H1 (cell line): ENCODE results near the gene C22orf39. TPM values are rescaled to one million over a fixed set of nuclear protein-coding genes. Genes with fewer than 3 reads are reported as not detected.

Experiments used
- CTCF ChIA-PET: fragments of 300-600 bp; sonication (Branson Sonifier 250); formaldehyde crosslinking; loops from one replicate; lab custom pipeline; 2021; ENCODE audit not compliant: partially characterized antibody; lab: Charles Lee
- POLR2A ChIA-PET: fragments of 300-600 bp; sonication (Branson Sonifier 250); formaldehyde crosslinking; loops from one replicate; lab custom pipeline; 2021; ENCODE audit warnings: inconsistent platforms; ENCODE audit not compliant: partially characterized antibody; lab: Charles Lee
- DNase-seq, 2 experiments: peaks; one replicate each; pipeline versions ENCODE4 v3.0.0 to v3.0.0-alpha.2; 2010 to 2022; ENCODE audit warnings: low spot score in 2 of 2, low read depth in 1 of 2, mixed read lengths in 1 of 2
- FAIRE-seq: peaks from 2 replicates; lab custom pipeline; 2011; peaks lifted over from hg19 to GRCh38; lab: Jason Lieb, UNC
- H2AFZ ChIP-seq: 2 replicates; pipeline ENCODE4 v1.8.1; 2012; ENCODE audit warnings: low read length, inconsistent platforms
- H2AK5ac ChIP-seq: 2 replicates; pipeline ENCODE4 v1.6.1; 2013; ENCODE audit warnings: low read depth, low read length
- H2BK120ac ChIP-seq: replicated peaks from 2 replicates; pipeline ENCODE3; 2013; ENCODE audit warnings: low read depth, low read length, inconsistent platforms
- H2BK12ac ChIP-seq: 2 replicates; pipeline ENCODE4 v1.6.1; 2013; ENCODE audit warnings: low read depth, low read length
- H2BK15ac ChIP-seq: 2 replicates; pipeline ENCODE4 v1.6.1; 2013; ENCODE audit warnings: low read length
- H2BK20ac ChIP-seq: 2 replicates; pipeline ENCODE4 v1.6.1; 2013; ENCODE audit warnings: low read length
- H2BK5ac ChIP-seq: 2 replicates; pipeline ENCODE4 v1.6.1; 2013; ENCODE audit warnings: low read depth, low read length
- H3K14ac ChIP-seq: 2 replicates; pipeline ENCODE4 v1.6.1; 2013; ENCODE audit warnings: inconsistent platforms; ENCODE audit not compliant: insufficient read length
- H3K18ac ChIP-seq: 2 replicates; pipeline ENCODE4 v1.6.1; 2013; ENCODE audit warnings: low read length; ENCODE audit errors: extremely low read depth
- H3K23ac ChIP-seq: 2 replicates; pipeline ENCODE4 v1.6.1; 2013; ENCODE audit warnings: inconsistent platforms; ENCODE audit not compliant: insufficient read length
- H3K23me2 ChIP-seq: 2 replicates; pipeline ENCODE4 v1.6.1; 2013; ENCODE audit warnings: low read depth, low read length
- H3K27ac ChIP-seq: 2 replicates; pipeline ENCODE4 v1.6.1; 2011; ENCODE audit warnings: low read depth, low read length, inconsistent platforms
- H3K27me3 ChIP-seq, 4 experiments: replicated peaks in 1 of 4; 1 replicate in 1 of 4; 2 replicates in 3 of 4; pipeline versions ENCODE4 v1.6.1 to v1.8.1; 2011 to 2013; ENCODE audit warnings: low read length in 3 of 4, mild to moderate bottlenecking in 3 of 4, inconsistent platforms in 2 of 4, mixed read lengths in 2 of 4, moderate library complexity in 1 of 4; ENCODE audit not compliant: control insufficient read depth in 3 of 4, insufficient read depth in 3 of 4; ENCODE audit errors: extremely low read depth in 1 of 4
- H3K36me3 ChIP-seq, 4 experiments: 2 replicates each; pipeline versions ENCODE4 v1.6.1 to v1.8.1; 2011 to 2013; ENCODE audit warnings: mild to moderate bottlenecking in 4 of 4, low read length in 3 of 4, moderate library complexity in 2 of 4, control low read depth in 1 of 4, inconsistent platforms in 1 of 4; ENCODE audit not compliant: insufficient read depth in 4 of 4, control insufficient read depth in 2 of 4
- H3K4ac ChIP-seq: replicated peaks from 2 replicates; pipeline ENCODE3; 2013; ENCODE audit warnings: low read length, low read depth, mixed read lengths, inconsistent platforms; ENCODE audit not compliant: insufficient read length
- H3K4me1 ChIP-seq, 4 experiments: replicated peaks in 1 of 4; 1 replicate in 1 of 4; 2 replicates in 3 of 4; pipeline versions ENCODE4 v1.6.1 to v1.8.1; 2011 to 2013; ENCODE audit warnings: low read length in 3 of 4, inconsistent platforms in 2 of 4, mixed read lengths in 1 of 4; ENCODE audit not compliant: insufficient read depth in 4 of 4, control insufficient read depth in 3 of 4
- H3K4me2 ChIP-seq, 2 experiments: 2 replicates each; pipeline versions ENCODE4 v1.6.1 to v1.8.1; 2011 to 2013; ENCODE audit warnings: low read depth in 2 of 2, low read length in 2 of 2, control low read depth in 1 of 2, inconsistent platforms in 1 of 2, mild to moderate bottlenecking in 1 of 2; ENCODE audit not compliant: insufficient read depth in 1 of 2
- H3K4me3 ChIP-seq, 4 experiments: fragments of 200-600, 300-600 bp in 1 of 4; sonication (generic), shearing (Covaris generic), sonication (Bioruptor Twin) in 1 of 4; 2 replicates each; pipeline versions ENCODE4 v1.5.1 to v1.8.1; 2011 to 2016; ENCODE audit warnings: low read length in 4 of 4, low read depth in 3 of 4, control low read depth in 2 of 4, inconsistent platforms in 2 of 4, mild to moderate bottlenecking in 2 of 4, mixed read lengths in 1 of 4, moderate library complexity in 1 of 4; ENCODE audit not compliant: insufficient read depth in 2 of 4; ENCODE audit errors: extremely low read depth in 1 of 4
- H3K56ac ChIP-seq: replicated peaks from 2 replicates; pipeline ENCODE3; 2013; ENCODE audit warnings: low read depth, mild to moderate bottlenecking, mixed read lengths, low read length, inconsistent platforms; ENCODE audit not compliant: insufficient read length
- H3K79me1 ChIP-seq: 2 replicates; pipeline ENCODE4 v1.6.1; 2013; ENCODE audit warnings: low read depth, low read length, control low read depth
- H3K79me2 ChIP-seq, 2 experiments: 2 replicates each; pipeline versions ENCODE4 v1.6.1 to v1.8.1; 2012 to 2013; ENCODE audit warnings: low read length in 2 of 2, mild to moderate bottlenecking in 2 of 2, inconsistent platforms in 1 of 2; ENCODE audit not compliant: insufficient read depth in 2 of 2, control insufficient read depth in 1 of 2
- H3K9ac ChIP-seq, 4 experiments: replicated peaks in 1 of 4; 1 replicate in 1 of 4; 2 replicates in 3 of 4; pipeline versions ENCODE4 v1.6.1 to v1.8.1; 2011 to 2013; ENCODE audit warnings: low read depth in 3 of 4, low read length in 3 of 4, control low read depth in 2 of 4, mild to moderate bottlenecking in 2 of 4, moderate library complexity in 2 of 4, inconsistent platforms in 1 of 4; ENCODE audit errors: extremely low read depth in 1 of 4
- H3K9me3 ChIP-seq, 2 experiments: 2 replicates each; pipeline versions ENCODE4 v1.6.1 to v1.8.1; 2012 to 2013; ENCODE audit warnings: mild to moderate bottlenecking in 2 of 2, moderate library complexity in 2 of 2, control low read depth in 1 of 2, inconsistent platforms in 1 of 2, low read depth in 1 of 2, low read length in 1 of 2, mixed read lengths in 1 of 2; ENCODE audit not compliant: insufficient read depth in 2 of 2
- H4K20me1 ChIP-seq, 2 experiments: replicated peaks in 1 of 2; 2 replicates each; pipeline versions ENCODE3 to v1.8.1; 2011 to 2013; ENCODE audit warnings: inconsistent platforms in 2 of 2, low read length in 2 of 2, mild to moderate bottlenecking in 1 of 2; ENCODE audit not compliant: insufficient read depth in 2 of 2, control insufficient read depth in 1 of 2
- H4K5ac ChIP-seq: 2 replicates; pipeline ENCODE4 v1.6.1; 2013; ENCODE audit warnings: low read length, low read depth, mixed read lengths, inconsistent platforms; ENCODE audit not compliant: insufficient read length
- H4K8ac ChIP-seq: 2 replicates; pipeline ENCODE4 v1.8.0; 2013; ENCODE audit warnings: mild to moderate bottlenecking, moderate library complexity, low read length, inconsistent platforms; ENCODE audit not compliant: insufficient read depth; ENCODE audit errors: extremely low read depth
- H4K91ac ChIP-seq: replicated peaks from 2 replicates; pipeline ENCODE3; 2013; ENCODE audit warnings: low read length, mixed read lengths, inconsistent platforms; ENCODE audit not compliant: insufficient read length
- SIN3A ChIP-seq, 2 experiments: IDR thresholded peaks in 1 of 2; conservative IDR thresholded peaks in 1 of 2; 2 replicates each; pipeline ENCODE4 v1.6.1; 2011 to 2012; ENCODE audit warnings: low read length in 2 of 2, improper control_type of control experiment in 1 of 2, low read depth in 1 of 2, mild to moderate bottlenecking in 1 of 2
- WGBS, 2 experiments: shearing (Covaris generic) in 1 of 2; methylation state at CpG; one replicate each; pipeline versions ENCODE4 v1.1.6 to v1.1.7; 2013 to 2015; ENCODE audit warnings: low lambda C conversion rate in 2 of 2, mixed read lengths in 2 of 2, inconsistent platforms in 1 of 2, low coverage in 1 of 2, missing lambda C conversion rate in 1 of 2; ENCODE audit not compliant: insufficient replicate concordance in 2 of 2, insufficient coverage in 1 of 2, insufficient read length in 1 of 2; ENCODE audit errors: extremely low coverage in 1 of 2, missing lambda C conversion rate in 1 of 2; 5-methylcytosine and 5-hydroxymethylcytosine counted together
- polyA plus RNA-seq, 7 experiments: library from polyadenylated mRNA; depleted of rRNA in 3 of 7; stranded (reverse) in 5 of 7; unstranded in 2 of 7; fragments of >200 nt in 5 of 7; fragments of 200-250 nt in 2 of 7; gene quantifications; 1 replicate in 5 of 7; 2 replicates in 1 of 7; 4 replicates in 1 of 7; pipeline versions ENCODE4 v1.2.1 to v1.2.3, GENCODE V29; 2011 to 2013; ENCODE audit warnings: missing spikeins in 2 of 7, mixed read lengths in 2 of 7
- total RNA-seq: library from RNA; stranded (reverse); fragmentation: NEBNext Ultra II Directional; extraction: Animal tissue kit (Norgen Biotek cat#: 25700); gene quantifications from 2 replicates; pipeline ENCODE4 v1.2.1, GENCODE V29; 2021

The C22orf39 gene
- total and polyA plus RNA-seq, 2 of the 8 experiments (the other 6 are each of a cell fraction or from before 2014, with no cell fraction given) = 22.7 to 27.7 TPM

GRCh38 chr22:19396934-19397733, 50.4 kb downstream of the C22orf39 start:
- H2BK20ac ChIP-seq = no peak overlapping the region
- CTCF ChIA-PET = interaction anchor here (1.0 to 1.7 kb wide), 3 partner anchors 73 to 217 kb away, joined by 3 to 4 read pairs (median 4); no protein-coding TSS in a partner anchor

More at GRCh38 chr22:19396934-19397733, 50.4 kb downstream of the C22orf39 start:
- H3K23me2 ChIP-seq = no peaks in the 10 kb centered on the region
- no peak overlapping the region for H3K4ac ChIP-seq
- H3K9me3 ChIP-seq = no peaks in the 10 kb centered on the region
- peaks cover 2 to 6% of the 10 kb centered on the region in 2 experiments for H4K20me1 ChIP-seq
- H3K79me1 ChIP-seq = no peaks in the 10 kb centered on the region
- H3K27me3 ChIP-seq = no peaks in the 10 kb centered on the region
- H3K9ac ChIP-seq = no peak overlapping the region
- no peak overlapping the region for H2BK15ac ChIP-seq
- H3K27ac ChIP-seq = no peak overlapping the region
- no peak overlapping the region for H3K4me3 ChIP-seq
- H3K4me2 ChIP-seq = no peak overlapping the region
- POLR2A ChIA-PET = interaction anchor here (1.2 to 2.5 kb wide), 4 partner anchors 11 to 82 kb away, joined by 4 to 9 read pairs (median 4); partner anchors contain the start of genes CDC45 and UFD1
- H4K91ac ChIP-seq = no peak overlapping the region
- H4K8ac ChIP-seq = no peak overlapping the region
- TF ChIP-seq SIN3A (conservative IDR thresholded peaks at IDR 0.05 in 1 of 2, IDR thresholded peaks at IDR 0.05 in 1 of 2; ENCODE audit: low read depth in 1 of 2, low read length in 2 of 2) = no peak
- no peak overlapping the region for H2BK12ac ChIP-seq
- H4K5ac ChIP-seq = no peak overlapping the region
- H2AK5ac ChIP-seq = no peak overlapping the region
- DNase-seq = no peak
- no peak overlapping the region for H2AFZ ChIP-seq
- peaks cover 19 to 56% (median 43%) of the 10 kb centered on the region in 4 experiments for H3K36me3 ChIP-seq
- no peak overlapping the region for H3K18ac ChIP-seq
- FAIRE-seq = no peak
- H3K23ac ChIP-seq = no peak overlapping the region
- H3K14ac ChIP-seq = no peak overlapping the region
- 89% methylated on average over 6 of the region's 6 CpGs; no CpG with 5 or more reads in 1 of the 2 experiments for WGBS, 2 experiments
- H3K4me1 ChIP-seq = no peaks in the 10 kb centered on the region
- H2BK5ac ChIP-seq = no peak overlapping the region
- H2BK120ac ChIP-seq = no peak overlapping the region
- H3K56ac ChIP-seq = no peak overlapping the region
- no peaks in the 10 kb centered on the region for H3K79me2 ChIP-seq
